NCI-H187 treated with DMSO at 0.1 percent for 48 hours (cell line): Measurements from ENCODE around the gene FAM181A.

Experiments used
- DNase-seq: peaks from one replicate; lab custom pipeline; 2025; lab: John Stamatoyannopoulos, UW

FAM181A gene

DNA sequence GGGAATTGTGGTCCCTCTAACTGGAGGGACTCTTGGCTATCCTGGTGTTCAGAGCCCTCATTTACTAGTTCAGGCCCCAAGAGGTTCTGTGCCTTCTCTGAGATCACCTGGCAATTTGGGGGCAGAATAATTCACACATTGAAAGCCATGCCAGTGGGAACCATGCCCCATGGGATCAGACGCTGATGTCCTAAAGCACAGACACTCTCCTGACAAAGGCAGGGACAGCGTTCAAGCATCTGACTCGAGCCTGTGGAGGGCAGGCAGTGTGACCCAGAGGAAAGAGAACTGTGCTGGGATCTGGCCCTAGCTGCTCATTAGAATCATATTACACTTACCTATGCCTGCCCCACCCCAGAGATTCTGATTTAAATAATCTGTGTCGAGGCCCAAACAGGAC lies 51.6 kb downstream of the FAM181A start:
- no peak for DNase-seq
